HL-60 (cell line): ENCODE data around the gene PRR15L.

Experiments
- CTCF ChIP-seq: IDR thresholded peaks from one replicate; pipeline ENCODE4 v1.5.1; 2011; ENCODE audit warnings: low read length, control low read depth, inconsistent platforms; ENCODE audit not compliant: insufficient read depth
- GABPA ChIP-seq: IDR thresholded peaks from 2 replicates; pipeline ENCODE4 v1.6.1; 2012; ENCODE audit warnings: low read depth
- POLR2AphosphoS5 ChIP-seq: IDR thresholded peaks from 2 replicates; pipeline ENCODE4 v1.6.1; 2012; ENCODE audit warnings: low read depth
- REST ChIP-seq: IDR thresholded peaks from 2 replicates; pipeline ENCODE4 v1.6.1; 2012; ENCODE audit warnings: low read depth; ENCODE audit not compliant: insufficient replicate concordance

DNA sequence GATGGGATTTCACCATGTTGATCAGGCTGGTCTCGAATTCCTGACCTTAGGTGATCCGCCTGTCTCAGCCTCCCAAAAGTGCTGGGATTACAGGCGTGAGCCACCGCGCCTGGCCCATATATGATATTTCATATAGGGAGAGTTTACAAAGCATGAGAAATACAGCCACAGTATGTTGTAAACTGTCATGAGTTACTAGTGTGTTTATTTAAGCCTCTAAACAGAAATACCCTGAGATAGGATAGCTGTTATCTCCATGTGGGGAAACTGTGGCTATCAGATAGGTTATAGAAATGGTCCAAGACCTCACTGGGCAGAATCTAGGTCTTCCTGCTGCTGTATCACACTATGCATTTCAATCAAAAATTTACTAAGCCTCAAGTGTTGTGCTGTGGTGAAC lies 11.2 kb upstream of the PRR15L start:
- TF ChIP-seq CTCF = no peak
- TF ChIP-seq POLR2AphosphoS5 = no peak
- TF ChIP-seq REST = no peak
- TF ChIP-seq GABPA = no peak
